HG02610 (cell line): ENCODE measurements around the gene NECTIN4.
A peak's percentile ranks its signal among the peaks of the same experiment; 100 is the strongest.

Source experiments
- ATAC-seq: cut with Tn5 transposase; IDR thresholded peaks from one replicate; pipeline ENCODE4 v1.9.1; 2021; ENCODE audit warnings: mild to moderate bottlenecking, moderate library complexity; ENCODE audit not compliant: unreplicated experiment

Gene NECTIN4

DNA sequence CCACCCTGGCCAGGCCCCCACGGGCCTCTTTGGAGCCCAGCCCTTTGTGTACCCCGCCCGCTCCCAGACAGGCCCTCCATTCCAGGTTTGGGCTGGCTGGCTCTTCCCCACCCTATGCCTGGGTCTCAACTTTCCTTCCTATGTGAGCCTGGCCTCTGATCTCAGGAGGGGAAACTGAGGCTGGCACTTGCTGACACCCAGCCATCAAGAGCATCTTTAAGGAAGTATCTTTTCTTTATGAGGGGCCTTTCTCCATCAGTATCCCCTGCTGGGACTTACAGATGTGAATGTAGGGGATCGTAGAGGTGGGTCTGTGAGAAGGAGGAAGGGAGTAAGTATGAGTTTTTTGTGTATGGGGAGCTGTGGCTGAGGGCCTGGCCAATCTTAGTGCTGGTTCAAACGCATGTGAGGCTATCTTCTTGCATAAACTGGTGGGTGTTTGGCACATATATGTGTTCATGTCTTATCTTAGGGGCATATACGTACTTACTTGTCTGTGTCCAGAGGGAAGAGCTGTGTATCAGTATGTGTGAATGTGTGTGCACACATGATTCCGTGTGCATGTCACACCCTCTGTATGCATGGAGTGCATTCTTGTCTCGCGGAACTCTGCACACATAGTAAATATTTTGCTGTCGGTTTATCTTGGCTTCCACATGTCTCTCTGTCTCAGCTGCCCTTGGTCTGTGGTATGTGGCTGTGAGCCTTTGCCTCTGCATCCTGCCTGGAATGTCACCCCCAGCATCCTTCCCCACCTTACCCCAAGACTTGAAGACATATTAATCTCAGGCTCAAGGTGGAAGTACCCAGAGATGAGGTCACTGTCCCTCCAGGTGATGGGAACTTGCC lies 5.4 kb downstream of the NECTIN4 start:
- ATAC-seq = no peak

GRCh38 chr1:161082996-161083747 lies 6.2 kb downstream of the NECTIN4 start:
- ATAC-seq = no peak

GRCh38 chr1:161082483-161082882 lies 6.9 kb downstream of the NECTIN4 start:
- no peak for ATAC-seq

- ATAC-seq = no peak
Observed at GRCh38 chr1:161081519-161081918, 7.8 kb downstream of the NECTIN4 start.

- no peak for ATAC-seq
Observed at GRCh38 chr1:161080441-161081405, 8.6 kb downstream of the NECTIN4 start.

- ATAC-seq = no peak
Observed at GRCh38 chr1:161079436-161080110, 9.8 kb downstream of the NECTIN4 start.

GRCh38 chr1:161077426-161077825 lies 11.9 kb downstream of the NECTIN4 start:
- ATAC-seq = no peak

DNA sequence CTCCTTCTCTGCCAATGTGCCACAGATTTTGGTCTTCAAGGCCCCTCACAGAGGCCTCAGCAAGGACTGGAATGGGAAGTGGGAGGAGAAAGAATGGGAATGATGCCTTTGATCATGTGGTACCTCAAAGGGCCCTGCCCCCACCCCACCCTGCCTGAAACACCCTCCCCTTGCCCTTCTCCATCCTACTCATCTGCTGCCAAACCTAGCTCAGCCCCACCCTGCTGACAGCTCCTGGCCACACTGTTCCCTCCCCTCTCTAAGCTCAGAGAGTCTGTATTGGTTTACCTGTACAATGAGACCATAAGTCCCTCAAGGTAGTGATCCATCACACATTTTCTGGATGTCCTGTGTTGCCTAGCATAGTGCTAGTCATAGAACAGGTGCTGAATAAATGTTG lies 12.9 kb downstream of the NECTIN4 start:
- ATAC-seq = no peak

DNA sequence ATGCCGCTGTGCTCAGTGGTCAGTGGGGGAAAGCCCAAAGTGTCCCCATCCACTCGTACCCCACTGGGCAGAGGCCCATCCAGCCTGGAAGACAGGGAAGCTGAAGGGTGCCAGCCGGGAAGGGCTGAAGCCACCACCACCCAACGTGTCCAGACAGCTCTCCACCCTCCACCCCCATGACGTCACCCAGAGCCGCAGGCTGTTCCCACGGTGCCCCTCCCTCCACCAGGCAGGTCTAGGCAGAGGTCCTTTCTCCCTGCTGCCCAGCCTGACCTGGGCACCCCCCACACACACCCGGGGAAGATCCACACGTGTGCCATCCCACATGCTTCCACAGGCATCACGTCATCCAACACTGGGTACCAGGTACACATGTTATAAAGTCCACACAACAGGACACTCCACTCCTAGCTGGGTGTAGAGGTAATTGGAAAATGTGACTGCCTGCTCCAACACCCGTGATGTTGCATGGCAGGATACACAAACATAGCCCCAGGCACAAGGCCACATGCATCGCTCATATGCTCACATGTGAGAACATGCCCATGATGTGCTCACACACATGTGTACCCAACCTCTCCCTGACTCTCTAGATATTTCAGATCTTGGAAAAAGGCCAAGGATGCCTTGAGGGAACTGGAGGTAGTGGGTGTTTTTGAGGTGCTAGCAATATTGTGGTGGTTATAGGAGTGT lies 14.5 kb downstream of the NECTIN4 start:
- no peak for ATAC-seq

DNA sequence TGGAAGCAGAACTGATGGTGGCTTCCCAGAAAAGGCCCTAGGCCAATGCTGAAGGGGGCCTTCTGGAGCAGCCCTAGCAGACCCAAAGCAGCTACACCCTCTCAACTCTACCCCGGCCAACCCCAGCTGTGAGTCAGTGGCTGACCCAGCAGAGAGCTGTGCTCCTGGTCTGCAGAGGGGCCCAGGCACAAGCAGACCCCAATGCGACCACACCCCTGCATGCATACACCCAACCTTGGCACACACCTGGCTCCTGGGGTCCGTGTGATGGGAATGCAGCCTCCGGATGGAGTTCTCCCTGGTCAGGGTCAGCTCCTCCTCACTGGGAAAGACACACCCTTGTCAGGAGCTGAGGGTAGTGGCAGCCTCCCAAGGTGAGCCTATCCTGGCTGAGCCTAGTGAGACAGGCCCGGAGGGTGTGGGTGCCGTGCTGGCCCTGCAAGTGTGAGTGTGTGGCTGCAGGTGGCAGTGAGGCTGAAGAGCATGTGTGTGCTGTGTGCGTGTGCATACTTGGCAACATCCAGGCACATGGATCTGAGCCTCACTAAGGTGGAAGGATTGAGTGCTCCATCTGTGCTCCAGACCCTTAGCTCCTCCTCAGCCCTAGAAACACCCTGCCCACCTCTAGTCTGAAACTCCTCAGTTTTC lies 15.8 kb downstream of the NECTIN4 start:
- no peak for ATAC-seq

DNA sequence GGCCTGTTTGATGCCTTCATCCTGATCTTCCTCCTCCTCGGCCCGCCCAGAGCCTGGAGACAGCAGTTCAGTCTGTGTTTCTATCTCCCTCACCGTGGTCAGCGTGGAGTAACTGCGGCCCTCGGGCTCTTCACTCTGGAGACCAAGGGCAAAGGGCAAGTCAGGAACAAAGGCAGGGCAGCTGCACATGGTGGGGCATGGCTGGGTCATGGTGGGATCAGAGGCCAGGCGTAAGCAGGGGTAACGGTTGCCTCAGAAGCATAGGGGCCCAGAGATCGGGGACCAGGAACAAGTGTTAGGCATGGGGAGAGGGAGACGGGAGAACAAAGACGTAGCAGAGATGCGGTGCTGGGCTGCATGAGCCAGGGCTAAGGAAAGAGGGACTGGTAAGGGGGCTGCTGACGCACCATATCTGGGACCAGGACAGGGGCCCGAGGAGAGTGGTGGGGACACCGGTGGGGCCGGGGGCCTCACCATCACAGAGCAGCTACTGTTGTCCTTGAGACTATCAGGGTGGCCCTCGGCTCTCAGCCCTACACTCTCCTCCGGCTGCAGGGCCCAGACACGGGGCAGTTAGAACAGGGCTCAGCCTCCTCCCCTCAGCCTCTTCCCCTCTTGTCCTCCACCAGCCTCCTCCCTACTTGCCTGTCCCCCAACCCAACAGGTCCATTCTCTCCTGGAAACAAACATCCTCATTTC lies 16.5 kb downstream of the NECTIN4 start:
- no peak for ATAC-seq

- no peak for ATAC-seq
Observed at GRCh38 chr1:161071886-161072371, 17.4 kb downstream of the NECTIN4 start.

GRCh38 chr1:161070761-161071160 lies 18.6 kb downstream of the NECTIN4 start:
- ATAC-seq = no peak

DNA sequence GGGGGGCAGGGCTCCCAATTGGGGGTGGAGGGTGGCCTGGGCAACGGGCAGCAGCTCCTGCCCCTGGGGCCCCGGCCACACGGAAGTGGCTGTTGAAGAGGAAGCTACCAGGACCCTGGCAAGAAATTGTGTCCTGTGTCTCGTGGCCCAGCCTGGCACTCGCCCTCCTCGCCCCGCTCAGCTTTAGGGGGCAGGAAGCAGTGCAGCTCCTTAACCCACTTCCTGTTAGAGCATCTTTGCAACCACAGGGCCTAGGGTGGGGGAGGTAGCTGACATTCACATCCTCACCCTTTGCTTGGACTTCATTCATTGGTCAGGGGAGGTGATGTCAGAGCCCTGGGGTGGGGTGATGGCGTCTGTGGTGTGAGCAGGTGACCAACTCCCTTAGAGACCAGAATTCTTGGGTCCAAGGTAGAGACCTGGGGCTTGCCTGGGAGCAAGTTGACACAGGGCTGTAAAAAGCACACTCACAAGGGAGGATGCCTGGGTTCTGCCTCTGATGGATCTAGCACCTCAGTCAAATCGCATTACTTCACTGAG lies 19.6 kb downstream of the NECTIN4 start, which contains the start of gene ARHGAP30:
Gene ARHGAP30, minus strand, starts transcription at position 161 of the 540 bp plus-strand sequence. CDS start 267 bp downstream, outside the sequence.
- peak; percentile 90 for ATAC-seq

DNA sequence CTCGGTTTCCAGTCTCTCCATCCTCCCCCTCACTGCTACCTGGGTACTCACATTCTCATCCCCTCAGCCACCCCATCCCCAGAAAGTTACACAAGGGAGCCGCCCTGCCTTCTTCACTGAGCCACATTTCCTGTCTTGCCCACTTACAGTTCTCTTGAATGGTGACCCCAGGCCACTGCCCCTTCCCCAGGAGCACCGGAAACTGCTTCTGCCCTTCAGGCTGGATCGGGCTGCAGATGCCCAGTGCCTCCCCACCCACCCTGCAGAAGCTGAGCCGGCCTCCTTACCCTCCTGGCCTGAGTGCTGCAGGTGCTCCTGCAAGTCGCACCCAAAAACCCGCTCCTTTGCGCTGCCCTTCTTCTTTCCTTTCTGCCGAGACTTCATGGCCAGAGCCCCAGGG lies 20.1 kb downstream of the NECTIN4 start:
- ATAC-seq = no peak

DNA sequence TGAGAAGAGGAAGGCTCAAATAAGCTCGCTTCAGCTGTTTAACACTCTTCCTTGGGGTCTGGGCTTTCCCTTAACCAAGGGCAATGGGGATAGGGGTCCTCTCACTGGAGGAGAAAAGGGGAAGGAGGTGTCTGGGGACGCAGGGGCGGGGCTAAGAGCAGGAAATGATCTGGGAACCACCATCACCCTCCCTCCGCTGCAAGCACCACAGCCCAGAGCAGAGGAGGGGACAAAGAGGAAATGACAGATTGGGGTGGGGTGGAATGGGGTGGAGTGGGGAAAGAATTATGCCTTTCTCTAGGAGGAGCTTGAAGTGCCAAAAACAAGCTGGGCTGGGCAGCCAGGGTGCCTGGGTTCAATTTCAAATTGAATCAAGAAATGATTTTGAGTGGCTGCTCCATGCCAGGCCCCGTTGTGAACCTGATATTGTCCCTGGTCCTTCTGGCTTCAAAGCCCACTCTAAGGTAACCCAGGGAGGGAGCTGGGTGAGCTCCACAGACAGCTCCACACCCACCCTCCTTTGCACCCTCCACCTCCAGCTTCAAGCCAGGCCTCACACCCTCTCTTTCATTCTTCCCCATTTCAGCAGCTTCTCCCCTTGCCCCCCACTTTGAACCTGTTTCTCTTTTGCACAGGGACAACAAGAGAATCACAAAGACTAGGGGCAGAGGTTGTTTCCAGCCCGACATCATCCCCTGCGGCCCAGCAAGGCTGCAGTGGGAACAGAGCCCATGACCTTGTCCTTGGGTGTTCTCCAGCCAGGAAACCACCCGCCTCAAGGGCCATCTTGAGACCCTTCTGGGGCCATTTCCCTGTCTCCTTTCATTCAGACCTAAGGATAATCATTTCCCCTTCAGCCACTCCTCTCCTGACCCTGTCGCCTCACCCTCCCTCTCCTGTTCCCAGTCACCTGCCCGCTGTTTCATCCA lies 20.8 kb downstream of the NECTIN4 start:
- ATAC-seq = peak; percentile 63

DNA sequence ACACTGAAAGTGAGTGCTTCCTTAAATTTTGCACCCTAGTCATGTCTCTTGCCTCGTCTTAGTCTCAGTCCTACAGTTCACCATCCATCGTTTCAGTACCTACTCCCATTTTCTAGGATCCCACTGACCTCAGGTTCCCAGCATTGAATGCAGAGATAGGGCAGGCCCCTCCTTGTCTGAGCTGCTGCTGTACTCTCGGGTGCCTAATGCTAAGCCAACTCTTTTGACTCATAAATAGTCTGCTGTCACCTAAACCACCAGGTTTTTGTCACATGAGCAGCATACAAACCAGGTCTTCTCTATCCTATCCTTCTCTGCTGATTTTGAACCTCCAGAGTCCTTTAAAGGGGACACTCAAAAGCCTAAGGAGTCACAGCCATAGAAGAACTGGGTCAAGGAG lies 22.7 kb downstream of the NECTIN4 start:
- no peak for ATAC-seq
